Cardiac fibroblast (primary cell): Measurements from ENCODE around the gene GSAP.

Source experiments
- DNase-seq, 2 donors: peaks; one replicate each; pipeline versions ENCODE4 v3.0.0 to v3.0.0-alpha.2; 2010; ENCODE audit warnings: low read depth in 2 of 2
- H3K4me3 ChIP-seq, 2 donors: replicated peaks in 1 of 2; 1 replicate in 1 of 2; 2 replicates in 1 of 2; pipeline ENCODE4 v1.5.1; 2011; ENCODE audit warnings: low read depth in 2 of 2, low read length in 2 of 2, mild to moderate bottlenecking in 2 of 2, moderate library complexity in 1 of 2
- CTCF ChIP-seq: IDR thresholded peaks from one replicate; pipeline ENCODE4 v1.5.1; 2011; ENCODE audit warnings: low read depth, mild to moderate bottlenecking, low read length, inconsistent platforms

Gene GSAP

GRCh38 chr7:77428777-77429231, 12.7 kb upstream of the GSAP start:
- TF ChIP-seq CTCF, result no peak
- no peak overlapping the region for H3K4me3 ChIP-seq
- peak in 1 of 2 donors; percentile 50 for DNase-seq

DNA sequence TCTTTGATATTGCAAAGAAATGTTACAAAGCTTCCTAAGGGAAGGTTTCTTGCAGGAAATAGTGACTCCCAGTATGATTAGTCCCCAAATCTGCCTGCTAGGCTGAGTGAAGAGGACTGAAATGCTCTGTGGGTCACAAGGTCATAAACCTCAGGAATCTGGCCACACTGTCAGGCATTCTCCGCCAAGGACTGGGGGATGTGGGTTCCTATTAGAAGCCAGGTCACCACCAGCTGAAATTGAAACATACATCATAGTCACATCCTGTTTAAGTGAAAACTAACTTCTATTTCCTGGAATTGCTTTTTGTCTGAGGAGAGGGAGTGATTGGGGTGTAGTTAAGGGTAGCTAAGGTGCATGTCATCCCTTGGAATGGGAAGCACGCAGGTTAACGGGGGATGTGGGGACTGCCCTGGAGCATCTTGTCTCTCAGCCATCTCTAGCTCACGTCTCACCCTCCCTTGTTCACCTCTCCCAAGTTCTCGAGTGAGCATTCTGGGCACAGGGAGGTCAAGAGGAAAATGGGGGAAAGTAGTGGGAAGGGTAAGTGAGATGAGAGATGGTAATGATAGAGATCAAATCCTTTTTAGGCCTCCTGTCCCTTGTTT, 12.0 kb upstream of the GSAP start:
- no peak overlapping the region for H3K4me3 ChIP-seq
- DNase-seq, result peak; percentile 51 to 92

DNA sequence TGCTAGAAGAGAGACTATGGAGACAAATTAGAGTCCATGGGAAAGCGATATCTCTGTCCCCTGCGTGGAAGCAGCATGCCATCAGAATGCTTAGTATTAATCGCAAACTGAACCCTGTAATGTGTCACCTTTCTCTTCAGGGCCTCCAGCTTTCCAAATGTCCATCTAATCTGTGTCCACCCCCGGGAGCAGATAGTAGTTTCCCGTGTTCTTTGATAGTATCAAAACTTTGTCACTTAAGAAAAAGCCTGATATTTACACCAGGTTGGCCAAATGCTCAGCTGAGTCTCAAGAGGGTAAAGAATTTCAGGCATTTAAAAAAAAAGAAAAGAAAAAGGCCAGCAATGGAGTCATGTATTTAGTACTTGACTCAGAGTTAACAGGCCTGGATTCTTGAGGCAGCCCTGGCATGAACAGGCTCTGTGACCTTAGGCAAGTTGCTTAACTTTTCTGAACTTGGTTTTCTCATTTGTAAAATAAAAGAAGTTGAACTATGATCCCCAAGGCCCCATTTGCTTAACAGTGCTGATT, 10.4 kb upstream of the GSAP start:
- H3K4me3 ChIP-seq, result no peak overlapping the region
- DNase-seq, result peak; percentile 71 to 76
- TF ChIP-seq CTCF, result no peak

More for the DNA sequence above, 12.0 kb upstream of the GSAP start:
- TF ChIP-seq CTCF, result no peak

DNA sequence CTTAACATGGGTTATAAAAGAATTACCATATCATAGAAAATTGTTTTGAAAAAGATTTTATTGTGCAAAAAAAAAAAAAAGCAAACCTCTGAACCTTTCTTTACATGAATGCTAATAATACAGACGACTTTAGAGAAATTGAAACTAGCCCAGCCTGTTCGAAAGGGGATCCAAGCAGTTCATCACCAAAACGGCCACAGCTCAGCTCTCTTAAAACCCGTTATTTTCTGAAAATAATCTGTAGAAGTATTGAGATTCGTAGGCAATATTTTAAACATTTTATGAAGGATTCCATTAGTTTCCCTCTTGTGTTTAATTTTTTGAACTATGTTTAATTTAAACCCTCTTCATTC, 9.9 kb upstream of the GSAP start:
- TF ChIP-seq CTCF, result no peak
- no peak for DNase-seq
- H3K4me3 ChIP-seq, result peak overlapping the region; percentile 11 to 16

- peak; percentile 50 to 86 for DNase-seq
- no peak for TF ChIP-seq CTCF
- H3K4me3 ChIP-seq, result peak overlapping the region in 1 of 2 donors; percentile 11
These were observed 9.2 kb upstream of the GSAP start for GRCh38 chr7:77425101-77426051.

- TF ChIP-seq CTCF, result no peak
- no peak overlapping the region for H3K4me3 ChIP-seq
- DNase-seq, result no peak
These were observed 6.4 kb upstream of the GSAP start for GRCh38 chr7:77422500-77422899.
